ENCODE measurements around the gene UBN1.
"Not testable (repeated sequence)": the region's sequence is repeated elsewhere in the genome, so short reads cannot be mapped to it uniquely, and the experiment has no call there.

The UBN1 gene

DNA sequence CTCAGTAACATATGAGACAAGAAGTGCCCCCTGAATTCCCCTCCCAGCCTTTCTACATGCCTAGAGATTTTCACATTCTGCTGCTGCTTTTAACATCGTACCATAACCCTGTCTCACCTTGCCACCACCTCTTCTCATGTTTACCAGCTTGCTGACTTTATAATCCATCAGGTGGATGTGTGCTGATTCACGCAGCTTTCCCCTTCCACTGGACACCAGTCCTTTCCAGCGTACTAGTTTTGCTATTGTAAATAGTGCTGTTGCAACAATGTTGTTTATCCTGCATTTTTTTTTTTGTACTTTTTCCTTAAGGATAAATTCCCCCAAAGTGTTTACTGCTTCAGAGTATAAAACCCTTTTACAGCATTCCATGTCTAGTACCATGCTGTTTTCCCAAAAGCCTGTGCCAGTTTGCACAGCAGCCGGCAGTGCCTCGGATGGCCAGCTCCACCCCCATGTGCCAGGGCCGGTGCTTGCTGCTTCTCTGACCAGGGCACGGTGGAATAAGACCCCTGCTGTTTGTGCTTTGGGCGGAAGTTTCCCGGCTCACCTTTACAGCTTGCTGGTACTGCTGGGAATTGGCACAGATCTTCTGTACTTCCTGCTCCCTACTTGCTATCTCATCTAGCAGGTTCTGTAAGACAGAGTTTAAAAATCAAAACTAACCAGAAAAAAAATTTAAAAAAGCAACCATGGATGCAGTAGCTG, 41.3 kb downstream of the UBN1 start:
- DNase-seq (ENCODE audit: low read depth), result no peak

DNA sequence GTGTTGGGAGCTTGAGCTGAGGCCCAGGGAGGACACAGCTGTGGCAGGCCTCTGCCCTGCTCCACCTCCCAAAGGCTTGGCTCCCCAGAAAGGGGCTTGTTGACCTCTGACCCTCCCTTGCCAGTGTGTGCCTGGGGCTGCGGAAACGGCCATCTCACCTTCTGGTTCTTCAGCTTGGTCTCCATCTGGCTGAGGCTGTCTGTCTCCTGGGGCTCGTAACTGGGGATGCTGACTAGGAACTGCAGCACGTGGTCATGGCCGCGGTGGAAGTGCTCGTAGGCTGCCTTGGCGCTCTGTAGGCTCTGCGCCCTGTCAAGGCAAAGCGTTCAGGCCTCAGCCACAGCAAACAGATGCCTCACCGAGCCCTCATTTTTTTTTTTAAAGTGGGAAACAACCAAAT, 42.7 kb downstream of the UBN1 start:
- no peak for DNase-seq (ENCODE audit: low read depth)

GRCh38 chr16:4890686-4891085, 43.4 kb downstream of the UBN1 start:
- DNase-seq (ENCODE audit: low read depth), result no peak

DNA sequence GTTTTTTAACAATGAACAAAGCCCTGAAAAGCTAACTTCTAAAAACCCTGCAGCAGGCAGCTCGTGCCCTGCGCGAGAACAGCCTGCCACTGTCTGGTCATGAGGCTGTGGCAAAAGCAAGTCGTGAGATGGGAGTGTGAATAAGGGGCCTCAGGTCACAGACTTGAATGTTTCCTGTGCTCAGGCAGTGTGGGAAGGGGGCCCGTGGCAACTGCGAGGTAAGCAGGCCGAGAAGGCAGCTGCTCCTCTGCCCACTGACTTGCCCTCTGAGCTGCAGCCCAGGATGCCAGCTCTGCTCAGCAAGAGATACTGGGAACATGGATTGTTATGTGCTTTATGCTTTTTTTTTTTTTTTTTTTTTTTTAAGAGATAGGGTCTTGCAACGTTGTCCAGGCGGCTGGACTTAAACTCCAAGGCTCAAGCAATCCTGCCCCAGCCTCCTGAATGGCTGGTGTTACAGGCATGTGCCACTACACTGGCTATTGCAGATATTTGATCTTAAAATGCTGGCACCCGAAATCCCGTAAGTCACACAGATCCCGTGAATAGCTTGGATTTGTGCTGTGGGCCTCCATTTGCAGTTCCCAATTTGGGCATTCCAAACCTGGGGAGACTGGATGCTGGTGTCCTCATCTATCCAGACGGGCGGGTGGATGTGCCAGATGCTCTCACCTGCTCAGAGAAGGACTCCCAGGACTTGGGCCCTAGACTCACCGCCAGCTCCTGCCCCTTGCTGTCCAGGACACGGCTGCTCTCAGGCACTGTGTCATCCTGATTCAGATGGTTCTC, 44.0 kb downstream of the UBN1 start:
- no peak for DNase-seq (ENCODE audit: low read depth)

DNA sequence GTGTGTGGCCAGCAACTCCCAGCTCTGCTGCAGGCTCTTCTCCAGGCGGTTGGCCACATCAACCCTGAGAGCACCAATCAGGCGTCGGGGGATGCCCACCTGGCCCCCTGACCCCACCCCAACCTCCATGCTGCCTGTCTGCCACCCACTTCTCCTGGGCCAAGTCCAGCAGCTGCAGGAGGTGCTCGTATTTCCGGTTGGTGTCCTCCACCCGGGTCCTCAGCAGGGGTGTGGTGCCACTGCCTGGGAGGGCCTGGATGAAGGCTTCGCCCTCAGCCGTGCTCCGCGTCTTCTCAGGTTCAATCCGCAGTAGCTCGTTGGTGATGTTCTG, 44.6 kb downstream of the UBN1 start:
- no peak for DNase-seq (ENCODE audit: low read depth)

- no peak for DNase-seq (ENCODE audit: low read depth)
Measured at GRCh38 chr16:4892361-4893102, 45.3 kb downstream of the UBN1 start.

GRCh38 chr16:4893103-4893862, 46.0 kb downstream of the UBN1 start:
- no peak for DNase-seq (ENCODE audit: low read depth)

- no peak for DNase-seq (ENCODE audit: low read depth)
Measured at GRCh38 chr16:4894276-4895150, 47.2 kb downstream of the UBN1 start.

GRCh38 chr16:4895366-4895765, 48.1 kb downstream of the UBN1 start:
- DNase-seq (ENCODE audit: low read depth), result no peak

DNA sequence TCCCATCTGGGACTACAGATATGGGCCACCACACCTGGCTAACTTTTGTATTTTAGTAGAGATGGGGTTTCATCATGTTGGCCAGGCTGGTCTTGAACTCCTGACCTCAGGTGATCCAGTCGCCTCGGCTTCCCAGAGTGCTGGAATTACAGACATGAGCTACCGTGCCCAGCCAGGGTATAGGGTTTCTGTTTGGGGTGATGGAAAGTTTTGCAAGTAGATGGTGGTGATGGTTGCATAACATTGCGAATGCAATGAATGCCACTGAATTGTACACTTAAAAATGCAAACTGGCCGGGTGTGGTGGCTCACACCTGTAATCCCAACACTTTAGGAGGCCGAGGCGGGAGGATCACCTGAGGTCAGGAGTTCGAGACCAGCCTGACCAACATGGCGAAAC, 49.5 kb downstream of the UBN1 start:
- not testable (repeated sequence) for DNase-seq (ENCODE audit: low read depth)

DNA sequence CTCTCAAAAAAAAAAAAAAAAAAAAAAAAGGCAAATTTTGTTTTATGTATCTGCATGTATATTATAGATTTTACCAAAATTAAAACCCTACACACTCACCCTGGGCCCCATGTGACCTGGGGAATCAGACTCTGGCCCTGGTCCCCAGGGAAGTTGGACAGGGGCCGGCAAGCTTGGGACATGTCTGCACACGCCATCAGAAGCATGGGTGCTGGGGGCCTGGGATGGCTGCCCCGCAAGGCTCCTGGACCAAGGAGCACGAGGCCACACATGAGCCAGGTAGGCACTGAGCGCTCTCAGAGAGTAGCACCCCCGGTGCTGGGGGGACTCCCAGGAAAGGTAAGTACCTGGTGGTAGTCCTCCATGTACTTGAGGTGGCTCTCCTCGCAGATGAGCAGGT, 50.0 kb downstream of the UBN1 start:
- no peak for DNase-seq (ENCODE audit: low read depth)

DNA sequence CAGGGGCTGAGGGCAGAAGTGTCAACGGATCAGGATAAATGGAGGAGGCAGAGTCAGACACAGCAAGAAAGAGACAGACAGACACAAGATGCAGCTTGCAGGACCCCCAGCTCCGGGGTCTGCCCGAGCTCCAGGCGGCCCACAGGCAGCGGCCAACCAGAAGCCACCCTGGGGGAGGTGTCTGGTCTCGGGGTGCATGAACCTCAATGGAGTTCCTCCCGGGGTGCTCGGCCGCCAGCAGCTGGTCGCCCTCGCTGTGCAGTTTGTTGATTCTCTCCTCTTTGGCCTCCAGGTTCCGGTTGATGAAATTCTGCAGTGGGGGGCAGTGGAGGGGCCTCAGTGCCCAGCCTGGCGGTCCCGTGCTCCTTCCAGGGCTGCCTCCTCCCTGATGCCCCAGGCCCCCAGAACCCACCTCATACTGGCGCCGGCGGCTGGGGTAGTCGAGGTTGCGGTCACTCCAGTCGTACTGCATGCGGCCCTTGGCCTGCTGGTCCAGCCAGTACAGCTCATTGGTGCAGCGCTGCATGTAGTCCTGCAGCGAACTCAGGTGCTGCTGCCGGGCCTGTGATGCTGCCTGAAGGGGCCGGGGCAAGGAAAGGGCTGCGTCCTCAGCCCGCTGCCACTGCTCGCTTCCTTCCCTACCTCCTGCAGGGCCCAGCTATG, 51.7 kb downstream of the UBN1 start:
- no peak for DNase-seq (ENCODE audit: low read depth)

DNA sequence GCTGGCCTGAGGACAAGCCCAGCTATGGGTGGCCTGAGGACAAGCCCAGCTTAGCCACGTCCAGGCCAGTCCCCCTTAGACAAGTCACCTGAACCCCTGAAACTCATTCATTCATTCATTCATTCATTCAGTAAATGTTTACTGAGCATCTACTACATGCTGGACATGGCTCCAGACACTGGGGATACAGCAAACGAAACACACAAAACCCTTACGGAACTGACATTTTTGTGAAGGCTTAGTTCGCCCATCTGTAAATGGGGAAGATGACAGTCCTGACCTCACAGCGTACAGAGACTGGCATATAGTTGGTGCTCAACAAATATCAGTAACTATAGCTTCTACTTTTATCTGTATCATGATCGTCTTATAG, 52.2 kb downstream of the UBN1 start:
- DNase-seq (ENCODE audit: low read depth), result no peak

GRCh38 chr16:4900036-4900435, 52.8 kb downstream of the UBN1 start:
- no peak for DNase-seq (ENCODE audit: low read depth)

DNA sequence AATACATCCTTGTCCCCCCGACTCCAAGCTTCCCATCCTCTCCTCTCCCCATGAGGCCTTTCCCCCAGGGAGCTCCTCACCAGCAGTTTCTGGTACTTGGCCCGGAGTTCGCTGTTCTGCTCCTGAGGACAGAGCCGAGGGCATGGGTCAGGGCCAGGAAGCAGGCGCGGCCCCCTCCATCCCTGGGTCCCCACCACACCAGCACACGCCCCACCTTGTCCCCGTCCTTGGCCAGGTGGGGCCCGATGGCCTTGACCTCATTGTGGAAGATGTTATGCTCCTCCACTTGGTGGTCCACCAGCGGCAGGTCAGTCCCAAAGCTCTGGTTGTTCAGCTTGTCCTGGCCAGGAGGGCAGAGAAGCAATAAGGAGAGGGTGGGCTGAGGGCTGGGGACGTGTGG, 53.5 kb downstream of the UBN1 start:
- DNase-seq (ENCODE audit: low read depth), result no peak

GRCh38 chr16:4902038-4902437, 54.8 kb downstream of the UBN1 start:
- DNase-seq (ENCODE audit: low read depth), result no peak

GRCh38 chr16:4904108-4904941, 57.0 kb downstream of the UBN1 start:
- DNase-seq (ENCODE audit: low read depth), result no peak

DNA sequence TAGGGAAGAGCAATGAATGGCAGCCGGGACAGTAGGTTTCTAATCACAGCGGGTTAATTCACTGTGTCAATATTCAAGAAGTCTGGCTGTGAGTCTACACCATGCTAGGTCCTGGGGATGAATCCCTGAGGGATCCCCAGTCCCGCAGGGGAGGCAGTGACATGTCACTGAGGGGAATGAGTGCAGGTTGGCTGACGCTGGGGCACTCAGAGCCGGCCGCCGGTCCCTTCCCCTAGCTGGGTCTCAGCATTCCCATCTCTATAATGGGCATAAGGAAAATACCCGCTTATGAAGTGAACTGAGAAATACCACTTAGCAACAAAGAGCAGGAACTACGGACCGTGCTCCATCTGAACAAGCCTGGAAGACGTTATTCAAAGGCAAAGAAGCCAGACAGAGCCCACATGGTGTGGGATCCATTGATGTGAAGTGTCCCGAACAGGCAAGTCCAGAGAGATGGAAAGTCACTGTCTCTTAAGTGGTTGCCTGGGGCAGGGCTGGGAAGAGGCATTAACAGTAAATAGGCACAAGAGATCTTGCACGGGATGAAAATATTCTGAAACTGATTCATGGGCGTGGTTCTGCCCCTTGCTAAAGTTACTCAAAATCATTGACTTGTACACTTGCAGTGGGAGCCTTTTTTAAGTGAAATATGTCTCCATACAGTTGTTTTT, 57.8 kb downstream of the UBN1 start:
- no peak for DNase-seq (ENCODE audit: low read depth)

DNA sequence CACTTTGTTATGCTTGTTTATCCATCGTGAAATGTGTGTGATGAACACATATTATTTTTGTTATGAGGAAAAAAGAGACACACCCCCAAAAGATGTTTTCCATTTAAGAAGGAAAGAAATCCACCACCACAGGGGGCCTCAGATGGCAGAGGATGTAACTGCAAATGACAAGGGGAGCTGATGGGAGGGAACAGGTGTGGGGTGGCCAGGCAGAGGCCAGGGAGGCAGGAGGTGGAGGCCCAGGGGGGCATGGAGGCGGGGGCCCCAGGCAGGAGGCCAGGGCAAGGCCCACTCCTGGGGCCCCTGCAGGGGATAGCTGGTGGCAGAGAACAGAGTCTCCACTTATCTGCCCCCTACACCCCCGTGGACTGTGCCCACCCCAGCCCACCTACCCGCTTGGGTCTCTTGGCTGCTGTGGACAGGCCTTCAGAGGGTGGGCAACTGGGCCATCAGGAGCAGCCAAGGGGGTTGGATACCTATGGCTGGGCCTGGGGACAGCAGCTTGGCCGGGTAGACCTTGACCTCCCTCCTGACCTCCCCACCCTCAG, 61.6 kb downstream of the UBN1 start:
- no peak for DNase-seq (ENCODE audit: low read depth)
